GM19035 (cell line): ENCODE measurements around the gene MAMDC2.

Source experiments
- ATAC-seq: cut with Tn5 transposase; IDR thresholded peaks from one replicate; pipeline ENCODE4 v1.9.1; 2021; ENCODE audit not compliant: unreplicated experiment

Gene MAMDC2, protein sequence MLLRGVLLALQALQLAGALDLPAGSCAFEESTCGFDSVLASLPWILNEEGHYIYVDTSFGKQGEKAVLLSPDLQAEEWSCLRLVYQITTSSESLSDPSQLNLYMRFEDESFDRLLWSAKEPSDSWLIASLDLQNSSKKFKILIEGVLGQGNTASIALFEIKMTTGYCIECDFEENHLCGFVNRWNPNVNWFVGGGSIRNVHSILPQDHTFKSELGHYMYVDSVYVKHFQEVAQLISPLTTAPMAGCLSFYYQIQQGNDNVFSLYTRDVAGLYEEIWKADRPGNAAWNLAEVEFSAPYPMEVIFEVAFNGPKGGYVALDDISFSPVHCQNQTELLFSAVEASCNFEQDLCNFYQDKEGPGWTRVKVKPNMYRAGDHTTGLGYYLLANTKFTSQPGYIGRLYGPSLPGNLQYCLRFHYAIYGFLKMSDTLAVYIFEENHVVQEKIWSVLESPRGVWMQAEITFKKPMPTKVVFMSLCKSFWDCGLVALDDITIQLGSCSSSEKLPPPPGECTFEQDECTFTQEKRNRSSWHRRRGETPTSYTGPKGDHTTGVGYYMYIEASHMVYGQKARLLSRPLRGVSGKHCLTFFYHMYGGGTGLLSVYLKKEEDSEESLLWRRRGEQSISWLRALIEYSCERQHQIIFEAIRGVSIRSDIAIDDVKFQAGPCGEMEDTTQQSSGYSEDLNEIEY

DNA sequence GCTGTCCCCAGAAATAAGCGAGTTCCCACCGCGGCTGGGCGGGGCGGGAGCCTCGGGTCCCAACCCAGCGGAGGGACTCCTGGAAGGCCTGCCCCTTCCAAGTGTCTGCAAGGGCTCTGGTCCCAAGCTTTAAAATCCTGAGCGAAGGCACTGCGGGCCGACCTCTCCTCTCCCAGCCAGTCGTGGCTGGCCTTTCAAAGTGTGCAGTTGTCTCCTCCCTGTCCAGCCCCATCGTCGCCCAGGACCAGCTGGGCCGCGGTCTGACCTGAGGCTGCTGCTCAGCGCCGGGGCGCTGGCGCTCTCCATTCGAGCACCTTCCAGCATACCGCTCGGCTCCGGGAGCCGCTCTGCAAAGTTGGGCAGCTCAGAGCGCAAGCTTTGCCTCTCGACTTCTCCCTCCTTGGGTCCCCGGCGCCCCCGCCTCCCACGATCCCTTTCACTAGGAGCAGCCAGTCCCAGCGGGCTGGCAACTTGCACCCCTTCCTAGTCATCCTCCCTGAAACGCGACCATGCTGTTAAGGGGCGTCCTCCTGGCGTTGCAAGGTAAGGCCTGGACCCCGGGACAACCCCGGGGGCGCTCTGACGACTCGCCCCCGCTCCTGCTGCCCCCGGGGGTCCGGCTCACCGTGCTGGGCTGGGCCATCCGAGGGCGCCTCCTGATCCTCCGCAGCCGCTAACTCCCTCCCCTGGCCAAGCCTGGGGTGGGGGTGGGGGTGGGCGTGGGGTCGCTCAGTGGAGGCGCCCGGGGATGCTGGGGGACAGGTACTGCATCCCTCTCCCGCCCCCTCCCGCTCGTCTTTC is at the start of gene MAMDC2:
Gene MAMDC2 (plus strand): TSS at position 160 of the 801 bp plus-strand sequence. CDS start 350 bp downstream, at position 510.
- ATAC-seq, result no peak

- ATAC-seq, result no peak
Measured at GRCh38 chr9:69995846-69996245, 47.8 kb upstream of the MAMDC2 start.

GRCh38 chr9:69996967-69997366 is 46.7 kb upstream of the MAMDC2 start:
- ATAC-seq, result no peak

DNA sequence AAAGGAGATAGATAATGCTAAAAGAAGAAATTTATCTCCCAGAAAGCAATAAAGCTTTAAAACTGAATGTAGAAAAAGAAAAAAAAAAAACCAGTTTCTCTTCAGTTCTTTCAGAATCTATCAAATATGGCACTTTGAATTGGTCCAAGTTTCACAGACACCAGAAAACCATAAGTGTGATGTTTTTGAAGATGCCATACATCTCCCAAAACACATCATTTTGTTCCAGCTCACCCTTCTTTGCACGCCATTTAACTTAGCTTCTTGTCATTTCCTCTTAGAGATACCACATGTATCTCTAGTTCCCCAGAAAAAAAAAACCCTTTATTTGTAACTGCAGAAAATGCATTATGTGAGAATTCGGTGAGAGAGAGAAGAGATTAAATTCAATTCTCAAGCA is 46.1 kb upstream of the MAMDC2 start:
- ATAC-seq, result no peak

- no peak for ATAC-seq
Measured at GRCh38 chr9:69999315-69999714, 44.3 kb upstream of the MAMDC2 start.

GRCh38 chr9:70000469-70000868 is 43.2 kb upstream of the MAMDC2 start:
- ATAC-seq, result no peak

DNA sequence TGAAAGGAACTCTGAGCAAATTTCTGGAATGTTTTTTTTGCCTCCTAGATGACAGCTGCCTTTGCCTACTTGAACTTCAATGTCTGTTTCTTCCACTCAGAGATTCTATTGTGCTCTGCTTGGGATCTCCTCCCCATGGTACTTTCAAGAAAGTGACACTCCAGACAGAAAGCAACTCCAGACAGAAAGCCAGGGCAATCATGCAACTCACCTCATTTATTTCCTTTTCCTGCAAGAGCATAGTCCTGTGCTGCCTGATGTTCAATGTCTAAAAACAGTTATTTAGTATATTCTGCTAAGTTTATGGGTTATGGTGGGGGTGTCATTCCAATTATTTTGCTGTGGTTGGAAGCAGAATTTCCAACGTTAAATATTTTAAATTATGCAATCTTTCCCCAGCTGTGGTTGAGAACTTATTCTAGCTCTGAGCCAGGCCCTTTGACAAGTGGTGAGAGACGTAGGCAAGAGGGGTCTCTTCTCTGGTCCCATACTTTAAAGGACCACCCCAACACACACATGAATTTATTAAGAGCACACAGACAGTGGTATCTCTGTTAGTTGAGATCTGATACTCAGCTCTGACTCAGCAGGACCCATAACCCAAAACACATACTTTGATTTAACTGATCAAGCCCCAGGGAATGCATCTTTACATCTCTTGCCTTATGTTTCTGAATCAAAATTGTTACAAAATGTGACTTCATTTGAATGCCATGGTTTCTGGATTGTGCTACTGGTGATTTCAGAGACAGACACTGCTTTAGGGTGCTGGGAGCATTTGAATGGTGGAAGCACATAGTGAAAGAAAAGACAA is 39.5 kb upstream of the MAMDC2 start:
- no peak for ATAC-seq

- no peak for ATAC-seq
Measured at GRCh38 chr9:70006306-70006705, 37.3 kb upstream of the MAMDC2 start.

DNA sequence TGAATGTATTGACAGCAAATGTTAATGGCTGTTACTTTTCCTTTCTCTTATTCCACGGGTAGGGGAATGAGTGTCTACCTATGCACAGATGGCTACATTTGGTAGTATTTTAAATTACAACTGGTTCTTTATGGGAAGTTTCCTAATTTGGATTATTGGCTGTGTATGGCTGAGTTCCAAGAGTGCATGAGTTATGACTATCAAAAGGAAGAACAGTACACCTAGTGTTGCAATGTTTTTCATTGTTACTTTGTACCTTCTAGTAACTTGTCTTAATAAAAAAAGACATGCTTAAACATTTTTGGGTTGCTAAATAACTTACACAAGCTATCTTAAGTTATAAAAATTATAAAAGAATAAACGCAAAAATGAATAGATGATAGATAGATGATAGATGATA is 35.8 kb upstream of the MAMDC2 start:
- no peak for ATAC-seq

GRCh38 chr9:70010015-70010414 is 33.6 kb upstream of the MAMDC2 start:
- no peak for ATAC-seq

- ATAC-seq, result no peak
Measured at GRCh38 chr9:70011366-70011765, 32.3 kb upstream of the MAMDC2 start.

DNA sequence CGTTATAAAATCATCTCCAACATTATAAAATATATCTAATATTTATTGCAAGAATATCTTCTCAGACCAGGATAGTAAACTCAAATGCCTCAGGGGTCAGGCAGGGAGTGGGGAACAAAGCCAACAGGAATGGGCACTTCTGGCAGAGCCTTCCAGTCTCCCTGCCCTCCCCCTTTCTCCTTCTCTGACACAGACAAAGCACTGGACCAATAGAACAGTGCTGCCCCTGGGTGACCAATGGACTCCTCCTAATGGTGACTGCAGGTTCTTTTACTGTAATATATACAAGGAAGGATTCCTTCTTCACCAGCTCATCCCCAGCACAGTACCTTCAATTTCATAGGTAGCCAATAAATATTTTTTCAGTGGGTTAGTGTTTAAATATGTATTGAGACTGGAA is 31.1 kb upstream of the MAMDC2 start:
- ATAC-seq, result no peak

GRCh38 chr9:70013598-70014196 is 30.0 kb upstream of the MAMDC2 start:
- ATAC-seq, result no peak

DNA sequence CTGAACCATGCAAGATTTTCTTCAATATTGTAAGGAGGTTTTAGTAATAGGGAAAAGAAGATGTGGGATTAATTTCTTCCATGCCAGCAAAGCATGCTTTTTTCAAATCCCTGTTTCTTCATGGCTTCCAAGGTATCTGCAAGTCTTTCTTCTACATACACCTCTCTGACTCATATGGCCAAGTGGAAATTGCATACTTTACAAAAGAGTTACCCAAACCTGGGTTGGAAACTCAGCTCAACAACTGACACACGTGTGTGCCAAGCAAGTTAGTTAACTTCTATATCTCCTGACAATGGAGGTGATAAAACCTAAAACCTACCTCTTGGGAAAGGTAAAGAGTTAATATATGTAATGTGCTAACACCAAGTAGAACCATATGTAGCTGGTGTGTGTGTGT is 28.5 kb upstream of the MAMDC2 start:
- ATAC-seq, result no peak

GRCh38 chr9:70020217-70020616 is 23.4 kb upstream of the MAMDC2 start:
- no peak for ATAC-seq

DNA sequence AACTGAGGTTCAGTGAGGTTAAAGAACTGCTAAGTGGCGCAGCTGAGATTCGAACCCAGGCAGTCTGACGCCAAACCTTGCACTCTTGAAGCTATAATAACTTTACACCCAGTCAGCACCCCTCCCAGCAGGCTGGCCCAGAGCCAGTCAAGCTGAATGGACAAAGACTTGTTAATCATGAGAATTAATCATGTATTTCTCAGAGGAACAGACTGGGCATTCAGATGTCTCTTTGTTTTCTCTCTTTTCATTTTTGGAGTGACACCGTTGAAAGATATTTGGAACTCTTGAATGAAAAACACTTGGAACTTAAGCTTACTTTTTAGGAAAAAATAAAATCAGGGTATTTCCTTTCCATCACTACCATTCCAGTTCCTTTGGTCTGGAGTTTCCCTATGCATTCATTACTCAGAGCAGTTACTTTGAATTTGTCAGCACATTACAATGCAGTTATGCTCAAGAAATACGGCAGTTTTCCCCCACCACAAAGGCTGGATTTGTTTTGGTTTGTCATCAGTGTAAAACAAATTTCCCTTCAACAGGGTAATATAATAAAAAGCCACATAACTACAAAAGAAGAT is 22.6 kb upstream of the MAMDC2 start:
- no peak for ATAC-seq

DNA sequence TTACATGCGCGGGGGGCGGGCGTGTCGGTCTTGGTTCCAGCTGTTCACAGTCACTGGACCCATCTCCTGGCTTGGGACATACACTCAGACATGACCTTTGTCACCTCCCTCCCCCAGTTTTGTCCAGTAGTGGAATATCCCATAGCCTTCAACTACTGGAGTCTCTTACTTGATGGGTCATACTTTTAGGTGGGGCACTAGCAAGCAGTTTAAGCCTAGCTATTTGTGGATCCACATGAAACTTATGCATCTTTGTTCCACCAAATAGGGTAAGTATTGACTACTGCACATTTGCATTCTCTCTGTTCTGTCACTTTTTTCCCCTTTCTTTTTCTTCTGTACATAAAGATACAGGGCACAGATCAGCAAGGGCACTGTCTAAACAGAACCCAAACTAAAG is 15.4 kb upstream of the MAMDC2 start:
- ATAC-seq, result no peak

- ATAC-seq, result no peak
Measured at GRCh38 chr9:70030156-70030555, 13.5 kb upstream of the MAMDC2 start.

DNA sequence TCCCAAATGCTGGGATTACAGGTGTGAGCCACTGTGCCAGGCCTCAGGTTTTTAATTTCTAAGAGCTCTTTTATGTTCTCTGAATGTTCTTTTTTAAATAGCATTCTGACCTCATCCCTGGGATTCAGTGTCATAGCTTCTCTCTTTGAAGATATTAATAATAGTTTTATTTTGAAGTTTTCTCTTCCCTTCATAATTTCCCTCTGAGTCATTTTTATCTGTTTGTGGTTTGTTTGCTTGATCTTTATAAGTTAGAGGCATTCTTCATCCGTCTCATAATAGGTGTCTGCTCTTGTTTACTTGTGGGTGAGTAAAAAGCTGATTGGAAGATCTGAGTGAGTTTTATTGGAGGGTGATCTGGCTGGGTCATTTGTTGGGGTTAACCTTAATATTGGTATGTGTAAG is 12.5 kb upstream of the MAMDC2 start:
- ATAC-seq, result no peak

DNA sequence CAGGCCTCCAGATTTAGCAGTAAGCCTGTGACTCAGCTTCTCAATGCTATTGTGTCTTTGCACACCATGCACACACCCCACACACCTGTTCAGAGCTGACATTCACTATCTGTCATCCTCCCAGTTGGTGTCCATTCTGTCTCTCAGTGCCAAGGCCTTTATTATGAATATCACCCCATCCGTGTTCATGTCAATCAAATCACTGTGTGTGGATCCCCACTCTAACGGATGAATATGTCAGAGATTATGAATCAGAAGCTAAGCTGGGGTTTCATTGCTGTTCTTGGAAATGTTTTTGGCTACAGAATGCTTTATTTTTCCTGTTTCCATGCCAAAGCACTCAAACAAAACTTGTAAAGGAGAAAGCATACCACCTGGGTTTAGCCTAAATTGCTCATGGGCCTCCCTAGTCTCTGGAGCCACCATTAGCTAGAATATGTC is 9.4 kb upstream of the MAMDC2 start:
- no peak for ATAC-seq
